ENCODE measurements around the gene GNLY. TPM values are rescaled to one million over a fixed set of nuclear protein-coding genes. Genes with fewer than 3 reads are reported as not detected.
A peak's percentile ranks its signal among the peaks of the same experiment; 100 is the strongest.

Gene GNLY
- total RNA-seq, 1 donor, result not detected

DNA sequence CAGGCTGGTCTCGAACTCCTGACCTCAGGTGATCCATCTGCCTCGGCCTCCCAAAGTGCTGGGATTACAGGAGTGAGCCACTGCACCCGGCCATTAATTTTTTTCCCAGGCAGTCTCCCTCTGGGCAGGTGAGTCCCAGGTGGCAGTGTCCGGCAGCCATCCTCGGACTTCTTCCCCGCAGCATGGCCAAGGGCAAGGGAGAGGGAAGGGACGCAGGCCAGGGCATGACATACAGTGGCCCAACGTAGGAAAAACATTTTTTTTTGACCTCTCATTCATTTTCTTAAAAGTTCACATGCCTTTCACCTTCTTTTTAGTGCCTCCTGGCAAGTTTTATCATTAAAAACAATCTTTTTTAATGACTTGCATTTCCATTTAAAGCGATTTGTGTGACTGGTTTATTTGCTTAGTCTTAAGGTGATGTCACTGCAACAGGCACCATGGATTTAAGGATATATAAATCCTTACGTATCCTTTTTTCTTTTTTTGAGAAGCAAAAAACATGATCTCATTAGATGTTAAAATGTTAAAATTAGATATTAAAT, 36.6 kb downstream of the GNLY start:
- DNase-seq (ENCODE audit: low read depth), result no peak
- TF ChIP-seq, protein P1, sequence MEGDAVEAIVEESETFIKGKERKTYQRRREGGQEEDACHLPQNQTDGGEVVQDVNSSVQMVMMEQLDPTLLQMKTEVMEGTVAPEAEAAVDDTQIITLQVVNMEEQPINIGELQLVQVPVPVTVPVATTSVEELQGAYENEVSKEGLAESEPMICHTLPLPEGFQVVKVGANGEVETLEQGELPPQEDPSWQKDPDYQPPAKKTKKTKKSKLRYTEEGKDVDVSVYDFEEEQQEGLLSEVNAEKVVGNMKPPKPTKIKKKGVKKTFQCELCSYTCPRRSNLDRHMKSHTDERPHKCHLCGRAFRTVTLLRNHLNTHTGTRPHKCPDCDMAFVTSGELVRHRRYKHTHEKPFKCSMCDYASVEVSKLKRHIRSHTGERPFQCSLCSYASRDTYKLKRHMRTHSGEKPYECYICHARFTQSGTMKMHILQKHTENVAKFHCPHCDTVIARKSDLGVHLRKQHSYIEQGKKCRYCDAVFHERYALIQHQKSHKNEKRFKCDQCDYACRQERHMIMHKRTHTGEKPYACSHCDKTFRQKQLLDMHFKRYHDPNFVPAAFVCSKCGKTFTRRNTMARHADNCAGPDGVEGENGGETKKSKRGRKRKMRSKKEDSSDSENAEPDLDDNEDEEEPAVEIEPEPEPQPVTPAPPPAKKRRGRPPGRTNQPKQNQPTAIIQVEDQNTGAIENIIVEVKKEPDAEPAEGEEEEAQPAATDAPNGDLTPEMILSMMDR (IDR thresholded peaks at IDR 0.05; ENCODE audit: insufficient read depth, low read length), result no peak
- H3K4me3 ChIP-seq (ENCODE audit: low read depth, low read length), result no peak overlapping the region

DNA sequence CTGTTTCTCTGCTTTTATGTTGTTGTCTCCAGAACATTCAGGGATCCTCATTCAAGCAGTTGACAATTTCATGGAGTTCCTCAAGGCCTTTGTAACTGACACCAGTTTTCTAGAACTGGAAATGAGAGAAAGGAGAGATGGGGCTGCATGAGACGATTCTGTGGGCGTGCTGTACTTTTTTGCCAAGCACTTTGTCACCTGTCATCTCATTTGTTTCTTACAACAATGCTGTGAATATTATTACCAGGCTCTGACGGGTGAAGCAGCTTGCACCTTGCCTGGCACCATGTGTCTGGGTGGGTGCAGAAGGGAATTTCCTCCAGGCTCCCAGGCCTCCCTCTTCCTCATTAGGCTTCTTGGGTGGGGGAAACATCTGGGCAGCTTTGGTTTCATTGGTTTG, 37.4 kb downstream of the GNLY start:
- no peak overlapping the region for H3K4me3 ChIP-seq (ENCODE audit: low read depth, low read length)
- no peak for DNase-seq (ENCODE audit: low read depth)
- TF ChIP-seq, protein P1 (IDR thresholded peaks at IDR 0.05; ENCODE audit: insufficient read depth, low read length), result no peak

DNA sequence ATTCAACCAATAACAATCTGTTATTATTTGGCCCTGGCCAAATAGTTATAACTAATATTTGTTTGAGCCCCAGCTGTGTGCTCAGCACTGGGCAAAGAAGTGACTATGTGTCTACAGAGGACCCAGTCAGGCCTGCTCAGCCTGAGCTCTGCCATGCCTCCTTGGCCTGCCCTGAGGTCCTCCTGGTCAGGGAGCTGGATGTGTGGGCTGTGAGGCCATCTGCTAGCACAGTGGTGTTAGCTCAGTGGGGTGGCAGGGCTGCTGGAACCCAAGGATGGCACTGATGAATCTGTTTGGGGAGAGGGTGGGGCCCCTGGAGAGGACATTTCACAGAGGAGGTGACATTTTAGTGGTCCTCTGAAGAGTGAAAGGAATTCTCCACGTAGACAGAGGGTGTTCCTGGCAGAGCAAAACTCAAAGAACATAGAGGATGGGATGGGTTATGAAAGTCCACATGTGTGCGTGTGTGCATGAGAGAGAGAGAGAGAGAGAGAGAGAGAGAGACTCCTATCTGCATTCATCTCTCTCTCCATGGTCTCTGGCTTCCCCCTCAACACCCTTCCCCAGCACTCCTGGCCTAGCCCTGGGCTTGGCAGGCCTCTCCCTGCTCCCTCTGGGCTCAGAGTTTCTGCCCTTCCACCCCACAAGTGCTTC, 38.4 kb downstream of the GNLY start:
- H3K4me3 ChIP-seq (ENCODE audit: low read depth, low read length), result no peak overlapping the region
- TF ChIP-seq, protein P1 (IDR thresholded peaks at IDR 0.05; ENCODE audit: insufficient read depth, low read length), result no peak
- DNase-seq (ENCODE audit: low read depth), result no peak

DNA sequence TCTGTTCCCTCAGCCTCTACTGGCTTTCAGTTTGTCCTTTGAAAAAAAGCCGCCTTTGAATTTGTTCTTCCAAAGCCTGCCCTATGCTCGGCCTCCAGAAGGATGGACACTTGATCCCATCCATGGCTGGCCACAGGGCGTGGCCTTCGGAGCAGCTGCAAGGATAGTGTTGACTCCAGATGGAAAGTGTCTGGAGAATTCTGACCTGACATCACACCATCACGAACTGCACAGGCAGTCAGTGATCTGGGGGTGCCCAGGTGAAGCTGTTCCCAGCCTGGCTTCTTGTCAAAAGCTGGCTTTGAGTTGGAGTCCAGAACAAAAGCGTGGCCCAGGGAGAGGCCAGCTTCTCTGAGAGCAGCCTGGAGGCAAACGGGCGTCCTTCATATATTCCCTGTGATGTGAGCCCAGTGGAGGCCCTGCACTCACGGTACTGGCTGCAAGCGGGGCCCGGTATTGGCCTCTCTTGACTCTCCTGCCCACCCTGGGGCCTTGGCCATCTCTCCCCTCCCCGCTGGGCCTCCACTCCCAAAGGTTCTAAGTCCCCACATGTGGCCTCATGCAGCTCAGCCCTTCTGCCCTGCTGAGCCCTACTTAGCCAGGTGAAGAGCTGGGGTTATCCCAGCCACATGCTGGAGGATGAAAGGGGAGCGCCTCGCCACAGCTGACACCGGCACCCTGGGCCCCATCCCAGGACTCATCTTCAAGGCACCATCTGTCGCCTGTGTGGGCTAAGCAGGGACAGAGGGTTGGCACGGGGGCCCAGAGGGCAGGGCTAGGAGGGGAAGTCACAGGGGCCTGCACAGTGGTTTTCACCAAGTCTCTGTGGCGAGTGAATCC, 39.2 kb downstream of the GNLY start:
- TF ChIP-seq, protein P1 (IDR thresholded peaks at IDR 0.05; ENCODE audit: insufficient read depth, low read length), result no peak
- no peak for DNase-seq (ENCODE audit: low read depth)
- H3K4me3 ChIP-seq (ENCODE audit: low read depth, low read length), result no peak overlapping the region

DNA sequence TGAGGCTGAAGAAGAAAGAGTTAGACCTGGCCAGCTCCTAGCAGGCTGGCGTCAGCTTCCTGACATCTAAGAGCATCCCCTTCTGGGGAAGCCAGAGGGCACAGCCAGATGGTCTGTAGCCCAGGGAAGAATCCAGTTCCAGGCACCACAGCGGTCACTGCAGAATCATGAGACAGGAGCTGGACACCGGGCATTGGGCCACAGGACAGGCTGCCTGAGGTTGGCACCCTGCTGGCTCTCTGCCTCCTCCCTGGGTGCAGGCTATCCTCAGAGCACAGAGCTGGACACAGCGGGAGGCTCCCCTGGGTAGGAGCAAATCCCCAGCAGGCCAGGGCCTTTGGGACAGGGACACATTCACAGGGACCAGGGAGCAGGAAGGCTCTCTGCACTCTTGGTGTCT, 39.9 kb downstream of the GNLY start:
- TF ChIP-seq, protein P1 (IDR thresholded peaks at IDR 0.05; ENCODE audit: insufficient read depth, low read length), result no peak

DNA sequence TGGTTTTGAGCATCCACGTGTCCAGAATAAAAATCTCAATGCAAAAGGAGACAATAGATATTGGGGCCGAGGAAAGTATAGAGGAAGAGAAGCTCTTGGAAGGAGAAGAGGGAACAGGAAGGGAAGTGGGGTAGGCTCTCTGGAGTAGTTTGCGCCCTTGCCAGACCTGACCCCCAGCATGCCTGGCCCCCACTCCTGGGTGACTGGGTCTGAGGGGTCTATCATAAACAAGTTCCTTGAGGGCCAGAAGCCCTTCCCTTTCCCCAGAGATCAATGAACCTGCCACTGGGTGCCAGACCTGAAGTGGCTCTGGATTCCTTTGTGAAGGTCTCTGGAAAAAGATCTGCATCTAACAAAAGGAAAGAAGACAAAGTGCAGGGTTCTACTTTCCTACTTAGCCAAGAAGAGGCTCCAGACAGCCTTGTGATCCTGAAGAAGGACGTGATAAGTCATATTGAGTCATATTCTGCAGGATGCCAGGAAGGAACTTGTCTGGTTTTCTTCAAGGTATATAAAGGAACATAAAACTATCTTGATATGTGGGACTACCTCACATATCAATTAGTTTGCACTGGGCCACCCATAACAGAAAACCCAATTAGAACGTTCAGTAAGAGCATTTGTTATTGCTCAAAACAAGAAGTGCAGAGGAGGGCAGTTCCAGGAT, 40.9 kb downstream of the GNLY start:
- DNase-seq (ENCODE audit: low read depth), result peak; percentile 83
- TF ChIP-seq, protein P1 (IDR thresholded peaks at IDR 0.05; ENCODE audit: insufficient read depth, low read length), result no peak
- no peak overlapping the region for H3K4me3 ChIP-seq (ENCODE audit: low read depth, low read length)

More for the DNA sequence above, 39.9 kb downstream of the GNLY start:
- no peak for DNase-seq (ENCODE audit: low read depth)
- H3K4me3 ChIP-seq (ENCODE audit: low read depth, low read length), result no peak overlapping the region
